GM12878 (cell line): ENCODE measurements around the gene ROCK2.

Experiments used
- CTCF ChIP-seq, 3 experiments: IDR thresholded peaks in 2 of 3; conservative IDR thresholded peaks in 1 of 3; 2 replicates each; pipeline ENCODE4 v1.5.1; 2011; ENCODE audit warnings: low read depth in 3 of 3, low read length in 3 of 3, mild to moderate bottlenecking in 3 of 3, control low read depth in 2 of 3, moderate library complexity in 2 of 3, inconsistent platforms in 1 of 3, mixed read lengths in 1 of 3; ENCODE audit not compliant: control insufficient read depth in 2 of 3, insufficient read depth in 1 of 3; ENCODE audit errors: extremely low read depth in 1 of 3
- E4F1 ChIP-seq: fragments of 450-650 bp; IDR thresholded peaks from 2 replicates; pipeline ENCODE4 v1.6.1; 2018; ENCODE audit warnings: borderline replicate concordance, mild to moderate bottlenecking; ENCODE audit not compliant: partially characterized antibody
- EP300 ChIP-seq, 2 experiments: fragments of 150-350 bp in 1 of 2; IDR thresholded peaks; 2 replicates each; pipeline ENCODE4 v1.6.1; 2011 to 2012; ENCODE audit warnings: low read depth in 2 of 2, low read length in 2 of 2, borderline replicate concordance in 1 of 2, improper control_type of control experiment in 1 of 2, inconsistent platforms in 1 of 2; ENCODE audit not compliant: control insufficient read depth in 1 of 2
- JUNB ChIP-seq: IDR thresholded peaks from 2 replicates; pipeline ENCODE4 v1.6.1; 2016; ENCODE audit warnings: antibody characterized with exemption, mild to moderate bottlenecking
- POLR2A ChIP-seq: IDR thresholded peaks from 2 replicates; pipeline ENCODE4 v1.6.1; 2011; ENCODE audit warnings: low read depth, mild to moderate bottlenecking, low read length
- POLR2AphosphoS5 ChIP-seq: IDR thresholded peaks from 2 replicates; pipeline ENCODE4 v1.6.1; 2011; ENCODE audit warnings: mild to moderate bottlenecking, low read length, inconsistent platforms

DNA sequence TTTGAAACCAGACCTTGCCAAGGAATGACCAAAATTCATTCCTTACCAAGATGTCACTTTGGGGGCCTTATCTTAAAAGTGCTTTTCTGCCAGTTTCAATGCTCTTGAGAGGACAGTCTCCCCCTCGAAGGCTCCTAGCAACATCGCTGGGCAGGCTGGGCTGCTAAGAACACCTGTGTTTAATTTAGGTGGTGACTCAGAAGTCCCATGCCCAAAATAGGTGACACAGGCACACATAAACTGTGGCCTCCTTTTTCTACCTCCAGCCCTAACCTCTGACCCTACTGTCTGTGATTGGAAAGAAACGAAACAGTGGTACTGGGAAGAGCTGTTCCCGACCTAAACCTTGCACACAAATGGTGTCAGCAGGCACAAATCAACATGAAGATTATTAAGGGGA lies 28.7 kb upstream of the ROCK2 start:
- TF ChIP-seq POLR2A (no peak), CTCF (IDR thresholded peaks at IDR 0.05 in 2 of 3, conservative IDR thresholded peaks at IDR 0.05 in 1 of 3; ENCODE audit: control insufficient read depth in 2 of 3, extremely low read depth in 1 of 3, insufficient read depth in 1 of 3, low read depth in 3 of 3, low read length in 3 of 3) (no peak), JUNB (no peak), EP300 (IDR thresholded peaks at IDR 0.05; ENCODE audit: borderline replicate concordance in 1 of 2, control insufficient read depth in 1 of 2, low read depth in 2 of 2, low read length in 2 of 2) (no peak), POLR2AphosphoS5 (no peak), E4F1 (no peak)
